Measurements from ENCODE around the gene TMTC4.
"Not testable (repeated sequence)": the region's sequence is repeated elsewhere in the genome, so short reads cannot be mapped to it uniquely, and the experiment has no call there.

The TMTC4 gene

GRCh38 chr13:100581030-100581429 lies 93.6 kb downstream of the TMTC4 start:
- Histone ChIP-seq H3K27ac (no peak overlapping the region), H3K4me1 (no peaks in the 10 kb centered on the region), H3K4me3 (ENCODE audit: low read depth, low read length) (no peak overlapping the region), H3K79me2 (no peaks in the 10 kb centered on the region), H3K9ac (no peak overlapping the region), H2AFZ (no peak overlapping the region), H3K27me3 (ENCODE audit: control insufficient read depth, insufficient read depth, low read length) (no peaks in the 10 kb centered on the region), H3K9me3 (ENCODE audit: control insufficient read depth, low read length) (no peaks in the 10 kb centered on the region), H3K36me3 (ENCODE audit: control insufficient read depth, insufficient read depth, low read length) (no peaks in the 10 kb centered on the region), H3K4me2 (ENCODE audit: low read length) (no peak overlapping the region)
- no peak for TF ChIP-seq CTCF (IDR thresholded peaks at IDR 0.05)

- Histone ChIP-seq H3K27ac (no peak overlapping the region), H3K36me3 (ENCODE audit: control insufficient read depth, insufficient read depth, low read length) (no peaks in the 10 kb centered on the region), H2AFZ (no peak overlapping the region), H3K9ac (no peak overlapping the region), H3K79me2 (no peaks in the 10 kb centered on the region), H3K4me1 (no peaks in the 10 kb centered on the region), H3K27me3 (ENCODE audit: control insufficient read depth, insufficient read depth, low read length) (no peaks in the 10 kb centered on the region), H3K4me3 (ENCODE audit: low read depth, low read length) (no peak overlapping the region), H3K9me3 (ENCODE audit: control insufficient read depth, low read length) (no peaks in the 10 kb centered on the region), H3K4me2 (ENCODE audit: low read length) (no peak overlapping the region)
- TF ChIP-seq CTCF (IDR thresholded peaks at IDR 0.05): no peak
Observed at GRCh38 chr13:100580045-100580444, 94.5 kb downstream of the TMTC4 start.

- H3K36me3 ChIP-seq (ENCODE audit: control insufficient read depth, insufficient read depth, low read length); H3K27ac ChIP-seq; H3K9me3 ChIP-seq (ENCODE audit: control insufficient read depth, low read length); H3K9ac ChIP-seq; H3K27me3 ChIP-seq (ENCODE audit: control insufficient read depth, insufficient read depth, low read length); H3K4me2 ChIP-seq (ENCODE audit: low read length); H3K4me1 ChIP-seq; H3K79me2 ChIP-seq; H2AFZ ChIP-seq; H3K4me3 ChIP-seq (ENCODE audit: low read depth, low read length): not testable (repeated sequence)
Observed at GRCh38 chr13:100577239-100577638, 97.4 kb downstream of the TMTC4 start.

- H3K9me3 ChIP-seq (ENCODE audit: control insufficient read depth, low read length): no peaks in the 10 kb centered on the region
- H3K36me3 ChIP-seq (ENCODE audit: control insufficient read depth, insufficient read depth, low read length): no peaks in the 10 kb centered on the region
- no peaks in the 10 kb centered on the region for H3K27me3 ChIP-seq (ENCODE audit: control insufficient read depth, insufficient read depth, low read length)
- no peaks in the 10 kb centered on the region for H3K4me1 ChIP-seq
- H2AFZ ChIP-seq: no peak overlapping the region
- no peak overlapping the region for H3K4me3 ChIP-seq (ENCODE audit: low read depth, low read length)
- H3K4me2 ChIP-seq (ENCODE audit: low read length): no peak overlapping the region
- TF ChIP-seq CTCF (IDR thresholded peaks at IDR 0.05): peak; percentile 66
- H3K27ac ChIP-seq: no peak overlapping the region
- no peaks in the 10 kb centered on the region for H3K79me2 ChIP-seq
- no peak overlapping the region for H3K9ac ChIP-seq
Observed at GRCh38 chr13:100573121-100573520, 101.5 kb downstream of the TMTC4 start.

- no peaks in the 10 kb centered on the region for H3K9me3 ChIP-seq (ENCODE audit: control insufficient read depth, low read length)
- no peak overlapping the region for H3K9ac ChIP-seq
- no peak overlapping the region for H3K4me2 ChIP-seq (ENCODE audit: low read length)
- TF ChIP-seq CTCF (IDR thresholded peaks at IDR 0.05): no peak
- H3K79me2 ChIP-seq: no peaks in the 10 kb centered on the region
- H3K27me3 ChIP-seq (ENCODE audit: control insufficient read depth, insufficient read depth, low read length): no peaks in the 10 kb centered on the region
- H3K27ac ChIP-seq: no peak overlapping the region
- no peaks in the 10 kb centered on the region for H3K36me3 ChIP-seq (ENCODE audit: control insufficient read depth, insufficient read depth, low read length)
- no peaks in the 10 kb centered on the region for H3K4me1 ChIP-seq
- H2AFZ ChIP-seq: no peak overlapping the region
- no peak overlapping the region for H3K4me3 ChIP-seq (ENCODE audit: low read depth, low read length)
Observed at GRCh38 chr13:100566543-100566942, 108.1 kb downstream of the TMTC4 start.

Measured in parathyroid adenoma (tissue), 2 donors.